ENCODE measurements around the gene ABCC4.
A peak's percentile ranks its signal among the peaks of the same experiment; 100 is the strongest.
"Not testable (repeated sequence)": the region's sequence is repeated elsewhere in the genome, so short reads cannot be mapped to it uniquely, and the experiment has no call there.

The ABCC4 gene

DNA sequence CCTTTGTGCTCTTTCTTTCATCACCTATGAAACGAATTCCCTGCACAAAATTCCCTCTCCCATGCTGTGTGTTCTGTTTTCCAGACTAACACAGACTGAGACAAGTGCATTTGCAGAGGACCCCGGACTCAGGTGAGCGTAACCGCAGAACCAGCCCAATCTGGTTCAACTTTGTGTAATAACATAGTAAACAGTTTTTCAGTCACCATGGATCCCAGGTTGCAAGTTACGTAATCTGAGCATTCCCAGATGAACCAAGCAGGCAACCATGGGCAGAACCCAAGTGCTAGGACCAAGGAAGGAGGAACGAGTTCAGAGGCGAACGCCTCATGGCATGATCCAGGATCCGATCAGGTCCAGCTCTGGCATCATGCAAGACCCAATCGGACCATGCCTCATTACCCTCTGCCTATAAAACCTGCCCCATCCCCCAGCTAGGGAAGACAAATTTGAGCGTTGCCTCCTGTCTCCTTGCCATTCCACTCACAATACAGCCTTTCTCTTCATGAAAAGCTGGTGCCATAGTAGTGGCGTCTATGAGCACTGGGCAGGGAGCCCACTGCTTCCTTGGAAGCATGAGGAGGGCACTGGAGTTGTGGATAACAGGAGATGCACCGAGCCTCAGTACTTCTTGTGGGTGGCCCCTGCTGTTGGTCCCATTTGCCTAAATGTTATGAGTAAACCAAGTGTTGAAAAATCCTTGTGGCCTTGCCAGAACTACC, 107.6 kb downstream of the ABCC4 start:
- no peak for DNase-seq

DNA sequence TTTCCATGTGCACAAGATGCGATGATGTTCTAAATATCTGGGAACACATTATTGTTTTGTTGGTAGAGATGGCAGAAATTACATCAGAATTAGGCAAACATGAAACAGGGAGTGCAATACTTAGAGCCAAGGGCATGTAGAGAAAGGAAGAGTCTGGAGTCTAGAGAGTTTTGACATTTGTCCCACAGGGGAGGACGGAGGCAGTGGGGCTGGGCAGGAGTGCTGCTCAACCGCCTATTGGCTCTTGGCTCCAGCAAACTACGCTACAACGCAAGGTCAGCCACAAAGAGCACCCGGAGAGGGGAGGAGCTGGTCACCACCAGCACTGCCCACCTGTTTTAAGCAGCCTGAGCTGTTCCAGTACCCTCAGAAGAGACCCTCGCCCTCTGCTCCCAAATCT, 108.3 kb downstream of the ABCC4 start:
- no peak for DNase-seq

DNA sequence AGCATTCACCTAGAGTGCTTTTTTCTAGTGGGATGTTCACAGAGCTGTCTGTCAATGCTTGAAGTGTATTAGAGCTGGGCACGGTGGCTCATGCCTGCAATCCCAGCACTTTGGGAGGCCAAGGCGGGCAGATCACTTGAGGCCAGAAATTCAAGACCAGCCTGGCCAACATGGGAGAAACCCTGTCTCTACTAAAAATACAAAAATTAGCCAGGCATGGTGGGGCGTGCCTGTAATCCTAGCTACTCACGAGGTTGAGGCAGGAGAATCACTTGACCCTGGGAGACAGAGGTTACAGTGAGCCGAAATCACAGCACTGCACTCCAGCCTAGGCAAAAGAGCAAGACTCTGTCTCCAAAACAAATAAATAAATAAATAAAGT, 108.7 kb downstream of the ABCC4 start:
- not testable (repeated sequence) for DNase-seq

DNA sequence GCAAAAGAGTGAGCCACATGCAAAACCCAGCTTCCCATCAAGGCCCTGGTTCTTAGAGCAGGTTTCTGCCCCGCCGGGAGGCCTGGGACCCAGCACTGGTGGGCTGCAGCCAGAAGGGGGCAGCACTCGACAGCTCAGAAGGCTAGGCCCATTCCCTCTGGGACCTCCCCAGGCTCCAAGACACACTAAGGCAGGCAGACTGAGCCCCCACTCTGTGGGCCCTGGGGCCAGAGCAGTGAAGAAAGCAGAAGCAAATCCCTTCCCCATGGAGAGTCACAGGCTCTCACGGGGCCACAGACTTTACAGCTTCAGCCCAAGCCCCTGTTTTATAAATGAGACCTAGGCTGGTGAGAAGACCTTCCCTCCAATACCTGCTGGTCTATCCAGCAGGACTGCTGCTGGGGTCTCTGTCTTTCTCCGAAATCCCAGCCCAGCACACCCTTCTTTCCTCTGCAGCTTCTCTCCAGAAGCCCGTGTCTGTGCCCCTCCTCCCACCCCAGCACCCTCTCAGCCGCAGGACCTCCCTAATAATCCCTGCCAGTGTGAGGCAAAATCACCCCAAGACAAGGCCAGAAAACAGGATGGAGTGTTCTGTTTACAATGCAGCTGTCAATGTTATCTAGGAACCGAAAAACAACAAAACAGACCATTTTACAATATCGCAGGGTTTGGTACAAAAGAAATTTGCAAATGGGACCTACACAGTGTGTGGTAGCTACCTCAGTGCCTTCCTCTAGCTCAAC, 109.3 kb downstream of the ABCC4 start:
- peak; percentile 67 for DNase-seq

DNA sequence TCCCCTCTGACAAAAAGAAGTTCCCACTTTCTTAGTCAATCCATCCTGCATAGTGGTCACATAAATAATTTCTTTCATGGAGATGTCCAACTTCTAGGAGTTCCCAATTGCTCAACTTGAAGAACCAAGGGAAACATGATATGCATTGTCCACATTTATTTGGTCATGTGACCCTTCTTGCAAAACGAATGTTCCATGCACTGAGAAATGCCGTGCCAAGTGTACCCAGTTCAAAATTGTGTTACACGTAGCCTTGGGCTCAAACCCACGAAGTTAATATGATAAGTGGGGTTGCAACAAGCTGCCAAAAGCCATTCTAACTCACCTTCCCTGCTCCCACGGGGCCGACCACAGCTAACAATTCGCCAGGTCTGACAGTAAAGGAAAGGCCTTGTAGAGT, 113.1 kb downstream of the ABCC4 start:
- DNase-seq, result no peak

DNA sequence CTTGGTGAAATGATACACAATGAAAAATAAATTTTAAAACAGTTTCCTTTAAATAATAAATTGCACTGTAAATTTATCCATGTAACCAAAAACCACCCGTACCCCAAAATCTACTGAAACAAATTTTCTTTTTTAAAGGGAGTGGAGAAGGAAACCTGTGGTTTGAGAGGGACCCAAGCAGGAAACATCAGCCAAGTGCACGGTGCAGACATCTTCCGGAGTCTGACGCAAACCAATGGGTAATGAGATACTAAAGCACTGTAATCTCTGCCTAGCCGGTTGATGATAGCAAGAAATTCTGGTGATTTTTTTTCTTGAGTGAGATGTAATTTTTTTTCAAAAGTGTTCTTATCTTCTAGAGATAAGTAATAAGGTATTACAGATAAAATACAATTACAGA, 115.4 kb downstream of the ABCC4 start:
- no peak for DNase-seq

DNA sequence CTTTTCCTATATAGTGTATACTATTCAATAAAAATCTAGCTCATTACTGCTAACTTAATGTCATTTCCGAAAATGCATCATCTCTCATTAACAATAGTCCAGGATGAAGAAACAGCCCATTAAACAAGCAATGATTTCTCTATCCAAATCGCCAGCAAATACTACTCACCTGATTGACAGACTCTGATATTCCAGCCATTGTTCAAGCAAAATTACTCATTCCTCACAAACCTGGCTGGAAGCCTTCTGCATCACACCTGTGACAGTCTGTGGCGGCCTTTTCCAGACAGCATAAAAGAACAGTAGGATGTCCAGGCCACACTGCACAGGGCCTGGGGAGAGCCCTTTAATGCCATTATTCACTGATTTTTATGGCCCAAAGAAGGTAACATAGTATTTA, 115.9 kb downstream of the ABCC4 start:
- no peak for DNase-seq

DNA sequence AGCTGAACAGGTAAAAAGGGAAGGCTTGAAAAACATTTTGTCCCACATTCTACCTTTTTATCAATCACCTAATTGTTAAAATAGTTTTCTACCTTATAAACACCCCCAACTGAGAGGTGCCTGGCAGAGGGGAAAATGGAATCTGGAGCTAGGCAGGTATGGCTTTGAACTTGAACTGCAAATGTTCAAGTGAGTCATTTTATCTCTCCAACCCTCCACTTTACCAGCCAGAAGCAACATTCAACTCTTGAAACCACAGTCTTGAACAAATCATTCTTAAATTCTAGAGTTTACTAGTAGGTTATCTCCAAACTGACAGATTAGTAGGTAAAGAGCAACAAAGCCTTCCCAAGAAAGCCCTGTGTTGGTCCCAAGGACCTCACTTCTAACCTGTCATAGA, 116.9 kb downstream of the ABCC4 start:
- no peak for DNase-seq

DNA sequence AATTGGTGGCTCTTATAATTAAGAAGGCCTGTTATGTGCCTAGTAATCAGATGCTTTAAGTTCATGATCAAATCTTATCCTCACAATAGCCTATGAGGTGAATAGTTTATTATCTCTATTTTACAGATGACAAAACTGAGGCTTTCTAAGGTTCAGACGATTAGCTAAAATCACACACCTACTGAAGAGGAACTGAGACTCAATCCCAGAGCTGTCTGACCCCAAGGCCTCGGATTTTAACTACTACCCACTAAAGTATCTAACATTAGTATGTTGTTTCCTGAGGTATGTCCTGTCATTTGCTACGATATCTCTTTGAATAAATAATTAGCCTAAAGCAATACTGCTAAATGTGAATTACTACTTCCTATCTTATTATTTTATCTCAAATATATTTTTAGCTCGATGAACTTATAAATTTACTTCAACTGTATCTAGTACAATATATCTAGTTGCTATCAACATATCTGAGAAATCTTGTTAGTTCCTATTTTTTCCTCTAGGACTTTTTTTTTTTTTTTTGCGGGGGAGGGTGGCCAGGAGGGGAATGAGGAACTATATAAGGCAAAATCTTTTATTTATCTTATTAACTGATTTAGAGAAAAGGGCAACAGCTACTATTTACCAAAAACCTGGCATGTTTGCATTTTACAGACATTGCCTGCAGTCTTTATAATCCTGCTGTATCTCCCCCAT, 118.5 kb downstream of the ABCC4 start:
- DNase-seq, result no peak

DNA sequence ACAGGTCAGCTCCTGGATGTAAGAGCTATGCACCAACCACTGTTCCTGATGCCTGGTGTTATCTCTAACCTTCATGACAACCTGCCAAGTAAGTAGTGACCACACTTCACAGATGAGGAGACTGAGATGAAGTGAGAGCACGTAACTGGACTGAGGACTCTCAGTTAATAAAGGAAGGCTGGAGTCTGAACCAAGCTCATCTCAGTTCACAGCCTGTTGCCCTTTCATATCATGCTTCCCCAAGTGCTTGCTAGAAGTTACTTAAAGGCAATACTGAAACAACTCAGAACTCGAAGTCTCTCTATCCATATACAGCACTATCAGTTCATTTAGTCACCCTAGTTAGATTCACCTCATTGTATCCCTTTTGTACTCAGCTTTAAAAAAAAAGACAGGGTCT, 119.7 kb downstream of the ABCC4 start:
- no peak for DNase-seq

DNA sequence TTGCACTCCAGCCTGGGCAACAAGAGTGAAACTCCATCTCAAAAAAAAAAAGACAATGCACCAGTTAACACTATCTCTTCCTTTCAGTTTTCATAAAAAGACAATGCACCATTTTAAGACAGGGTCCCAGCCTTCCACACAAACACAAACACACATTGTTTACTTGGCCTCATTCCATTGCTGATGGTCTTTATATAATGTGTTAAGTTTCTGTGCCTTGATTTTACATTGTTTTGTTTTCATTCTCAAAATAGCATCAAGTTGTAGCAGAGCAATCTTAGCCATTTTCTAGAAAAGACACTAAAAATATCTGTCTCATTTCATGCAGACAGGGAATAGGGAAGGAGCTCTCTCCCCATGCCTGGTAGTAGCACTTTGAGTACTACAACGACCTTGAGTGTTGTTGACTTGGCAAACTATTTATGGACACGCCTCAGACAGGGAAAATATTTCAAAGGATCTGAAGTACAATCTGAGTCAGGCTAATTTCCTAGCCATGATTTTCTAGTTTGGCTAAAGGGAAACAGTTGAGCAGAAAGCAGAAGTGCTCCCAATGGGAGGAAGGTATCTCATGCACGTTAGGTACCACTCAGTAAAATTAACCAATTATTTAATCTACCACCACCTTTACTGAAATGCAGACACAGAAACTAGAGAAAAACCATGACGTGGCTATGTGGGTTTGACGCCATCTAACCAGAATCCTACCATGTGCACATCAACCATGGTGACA, 120.6 kb downstream of the ABCC4 start:
- no peak for DNase-seq

DNA sequence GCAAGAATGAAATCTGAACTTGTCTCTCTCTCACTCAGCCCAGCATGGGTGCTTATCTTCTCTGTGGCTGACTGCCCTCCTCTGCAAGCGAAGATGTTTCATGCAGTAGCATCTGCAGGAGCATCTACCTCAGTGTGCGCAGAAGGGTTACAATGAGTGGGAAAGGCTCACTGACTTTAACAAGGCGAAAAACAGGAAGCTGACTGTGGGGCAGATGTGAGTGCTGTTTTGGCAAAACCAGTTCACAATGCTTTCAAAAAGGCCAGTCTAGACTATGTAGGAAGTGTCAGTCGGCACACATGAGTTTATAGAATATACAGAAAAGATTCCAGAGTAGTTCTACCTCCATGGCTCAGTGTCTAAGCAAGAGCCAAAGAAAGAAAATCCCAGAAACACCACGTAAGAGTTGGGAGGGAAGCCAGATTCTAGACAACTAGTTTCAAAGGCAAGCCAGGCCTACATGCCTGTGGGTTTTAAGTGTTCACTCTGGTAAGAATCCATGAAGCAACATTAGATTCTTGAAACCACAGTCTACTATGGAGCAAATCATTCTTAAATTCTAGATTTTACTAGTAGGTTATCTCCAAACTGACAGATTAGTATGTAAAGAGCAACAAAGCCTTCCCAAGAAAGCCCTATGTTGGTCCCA, 124.5 kb downstream of the ABCC4 start:
- DNase-seq, result no peak

DNA sequence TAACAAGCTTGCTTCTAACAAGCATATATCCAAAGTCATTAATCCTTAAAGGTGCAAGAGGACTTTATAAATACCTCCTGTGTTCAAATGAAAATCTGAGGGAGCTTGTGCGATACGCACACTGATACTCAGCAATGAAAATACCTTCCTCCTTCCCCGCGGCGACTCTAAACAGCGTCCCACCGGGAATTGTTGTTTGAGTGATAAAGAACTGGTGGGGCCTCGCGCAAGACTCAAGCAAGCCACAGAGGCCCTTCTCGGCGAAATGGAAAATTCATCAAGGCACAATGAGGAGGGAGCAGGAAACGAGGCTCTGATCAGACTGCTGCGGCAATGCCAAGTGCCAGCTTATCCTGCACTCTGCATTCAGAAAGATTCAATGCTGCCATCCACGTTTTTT, 126.7 kb downstream of the ABCC4 start:
- no peak for DNase-seq

DNA sequence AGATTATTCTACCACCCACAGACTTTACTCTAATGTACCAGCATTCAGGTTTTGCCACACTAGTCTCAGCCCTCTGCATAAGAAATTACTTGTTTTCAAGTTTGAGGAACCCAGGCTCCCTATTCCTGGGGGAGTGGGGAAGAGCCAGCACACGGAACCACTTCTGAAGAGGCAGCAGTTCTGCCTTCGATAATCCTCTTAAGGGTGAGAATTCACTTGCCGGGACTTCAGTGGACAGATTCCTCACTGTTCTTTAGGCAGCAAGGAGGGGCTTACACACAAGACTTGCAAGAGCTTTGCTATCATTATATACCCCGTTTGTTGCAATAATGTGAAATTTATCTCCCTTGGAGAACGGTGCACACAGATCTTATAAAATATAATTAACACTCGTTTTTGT, 133.1 kb downstream of the ABCC4 start:
- DNase-seq, result no peak

DNA sequence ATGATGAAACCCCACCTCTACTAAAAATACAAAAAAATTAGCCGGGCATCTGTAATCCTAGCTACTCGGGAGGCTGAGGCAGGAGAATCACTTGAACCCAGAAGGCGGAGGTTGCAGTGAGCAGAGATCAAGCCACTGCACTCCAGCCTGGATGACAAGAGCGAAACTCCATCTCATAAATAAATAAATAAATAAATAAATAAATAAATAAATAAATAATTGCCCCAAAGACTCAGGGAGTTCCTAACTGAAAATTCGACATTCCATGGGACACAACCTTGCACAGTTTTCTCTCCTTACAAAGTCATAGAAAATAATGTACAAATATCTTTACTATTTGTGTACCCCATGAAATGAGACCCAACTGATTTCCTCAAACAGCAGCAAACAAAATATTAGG, 134.2 kb downstream of the ABCC4 start:
- DNase-seq, result not testable (repeated sequence)

DNA sequence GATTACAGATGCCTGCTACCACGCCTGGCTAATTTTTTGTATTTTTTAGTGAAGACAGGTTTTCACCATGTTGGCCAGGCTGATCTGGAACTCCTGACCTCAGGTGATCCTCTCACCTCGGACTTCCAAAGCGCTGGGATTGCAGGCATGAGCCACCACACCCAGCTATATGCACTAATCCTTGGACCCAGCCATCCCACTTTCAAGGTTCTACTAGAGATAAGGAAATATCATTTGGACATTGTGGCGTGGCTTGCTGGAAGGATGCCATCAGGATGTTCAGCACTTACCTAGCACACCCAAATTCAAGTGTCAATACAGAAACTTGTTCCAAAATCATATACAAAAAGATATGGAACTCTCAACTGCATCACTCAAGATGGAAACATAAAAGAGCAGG, 136.4 kb downstream of the ABCC4 start:
- DNase-seq, result no peak

DNA sequence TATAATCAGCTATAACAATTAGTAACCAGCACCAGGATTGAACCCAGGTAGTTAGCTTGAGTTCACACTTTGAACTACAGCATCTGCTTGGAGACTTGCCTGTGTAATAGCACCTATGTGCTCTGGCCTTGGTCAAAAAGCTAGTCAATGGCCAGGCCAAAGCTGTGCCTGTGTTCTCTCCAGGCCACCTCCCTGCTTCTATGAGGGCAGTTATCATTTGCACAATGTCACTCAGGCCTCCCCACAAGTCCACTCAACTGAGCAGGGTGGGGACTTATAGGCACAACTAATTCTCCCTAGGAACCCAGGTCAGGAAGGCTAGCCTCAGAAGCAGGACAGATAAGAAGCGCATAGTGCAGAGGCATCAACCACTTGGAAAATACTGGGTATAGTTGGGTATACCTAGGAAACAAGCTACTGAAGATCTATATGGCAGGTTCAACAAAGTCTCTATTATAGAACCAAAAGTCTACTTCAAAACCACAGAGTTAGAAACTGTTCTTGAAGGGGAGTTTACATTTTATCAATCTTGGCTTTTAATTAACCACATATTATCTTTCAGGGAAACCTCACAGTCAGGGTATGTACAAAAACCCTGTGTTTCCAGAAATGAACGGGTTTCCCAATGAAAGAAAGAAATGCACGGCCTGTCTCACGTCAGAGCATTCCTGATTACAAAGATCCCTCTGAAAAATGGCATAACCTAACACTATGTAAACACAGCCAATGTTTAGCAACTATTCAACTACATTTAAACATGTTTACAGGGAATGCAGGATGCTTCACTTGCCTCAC, 140.9 kb downstream of the ABCC4 start:
- DNase-seq, result no peak

DNA sequence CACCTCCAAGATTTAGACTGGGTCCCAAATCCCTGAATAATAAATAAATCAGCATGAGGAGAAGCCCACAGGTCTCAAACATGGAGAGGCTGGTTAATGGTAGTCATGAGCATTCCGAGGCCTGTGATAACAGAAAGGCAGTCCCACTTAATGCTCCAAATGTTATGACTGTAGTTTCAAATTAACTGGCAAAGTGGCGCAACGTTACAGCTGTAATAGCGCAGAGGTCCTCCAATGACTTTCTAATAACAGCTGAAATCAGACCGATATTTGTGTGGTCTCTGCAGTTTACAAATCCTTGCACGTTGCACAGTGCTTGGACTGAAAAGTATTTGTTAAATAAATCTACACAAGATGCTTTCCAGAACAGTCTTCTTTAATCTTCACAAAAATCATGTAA, 141.8 kb downstream of the ABCC4 start:
- no peak for DNase-seq

DNA sequence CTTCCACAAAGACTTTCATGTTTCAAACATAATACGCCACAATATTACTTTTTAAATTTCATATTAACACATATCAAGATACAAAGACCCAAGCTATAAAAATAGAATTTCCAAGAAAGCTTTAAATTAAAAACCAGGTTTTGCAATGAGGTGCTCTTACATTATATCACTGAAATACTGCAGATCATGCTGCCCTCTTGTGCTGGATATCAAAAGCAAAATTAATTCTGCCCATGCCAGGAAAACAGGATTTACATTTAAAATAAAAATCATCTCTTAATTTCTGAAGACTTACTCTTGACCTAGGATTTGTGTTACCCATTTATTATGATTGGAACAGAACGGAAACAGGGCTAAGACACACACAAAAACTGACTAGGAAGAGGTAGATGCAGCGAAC, 145.0 kb downstream of the ABCC4 start:
- peak; percentile 8 for DNase-seq

DNA sequence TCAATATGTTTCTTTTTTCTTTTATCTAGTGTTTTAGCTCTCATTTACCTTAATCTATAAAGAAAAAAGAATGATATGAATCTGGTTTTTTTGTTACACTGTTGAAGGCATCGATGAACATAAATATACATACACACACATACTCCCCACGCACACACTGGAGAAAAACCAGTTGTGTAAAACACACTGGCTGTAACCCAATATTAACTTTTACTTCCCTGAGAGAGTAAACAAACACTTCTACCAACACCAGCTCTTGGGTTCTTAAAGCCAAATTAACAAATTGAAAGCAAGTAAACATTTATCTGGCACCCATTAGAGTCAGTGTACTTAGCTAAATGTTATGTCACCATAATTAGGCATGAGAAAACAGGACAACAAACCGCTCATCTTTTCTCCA, 145.7 kb downstream of the ABCC4 start:
- no peak for DNase-seq

DNA sequence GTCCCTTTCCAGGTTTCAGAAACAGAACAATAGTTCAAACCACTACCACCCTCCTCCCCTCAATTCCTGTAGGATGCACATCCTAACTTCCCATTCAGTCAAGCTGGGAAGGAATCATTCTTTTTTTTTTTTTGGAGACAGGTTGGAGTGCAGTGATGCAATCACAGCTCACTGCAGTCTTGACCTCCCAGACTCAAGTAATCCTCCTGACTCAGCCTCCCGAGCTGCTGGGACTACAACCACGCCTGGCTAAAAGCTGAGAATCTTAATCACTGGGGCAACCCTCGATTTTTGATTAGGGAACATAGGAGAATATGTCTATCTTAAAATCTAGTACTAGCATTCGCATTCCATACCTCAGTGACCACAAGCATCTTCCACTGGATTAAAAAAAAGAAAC, 146.2 kb downstream of the ABCC4 start:
- peak; percentile 30 for DNase-seq

DNA sequence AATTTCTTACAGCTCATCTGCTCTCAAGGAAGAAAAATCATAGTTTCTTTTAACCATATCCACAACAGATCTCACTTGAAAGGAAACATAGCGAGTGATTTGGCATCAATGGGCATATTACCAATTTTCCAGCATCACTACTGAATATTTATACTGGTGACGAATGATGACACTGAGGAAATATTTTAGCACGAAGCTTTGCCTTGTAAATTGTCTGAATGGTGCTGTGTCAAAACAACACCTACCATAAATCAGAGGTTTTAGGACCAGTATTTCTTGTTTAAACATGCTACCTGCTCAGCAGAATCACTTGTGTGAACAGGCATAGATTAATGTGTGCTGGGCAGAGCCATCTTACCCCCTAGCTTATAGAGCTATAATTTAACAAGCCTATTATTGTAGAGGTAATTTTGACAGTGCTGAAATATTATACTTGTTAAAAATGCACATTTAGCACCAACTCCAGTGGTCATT, 146.8 kb downstream of the ABCC4 start:
- peak; percentile 58 for DNase-seq

Data from HCEC 1CT (cell line).